Skeletal muscle cell (primary cell): ENCODE results near the gene NPPB.

Experiments used
- DNase-seq: peaks from one replicate; pipeline ENCODE4 v3.0.0-alpha.2; 2010; ENCODE audit warnings: low read depth
- H3K4me3 ChIP-seq: 2 replicates; pipeline ENCODE4 v1.5.1; 2011; ENCODE audit warnings: low read depth, mild to moderate bottlenecking, control low read depth, low read length, moderate library complexity

The NPPB gene

GRCh38 chr1:11837767-11838348, 20.9 kb downstream of the NPPB start:
- H3K4me3 ChIP-seq = no peak overlapping the region

GRCh38 chr1:11836955-11837766, 21.6 kb downstream of the NPPB start:
- DNase-seq = no peak
- no peak overlapping the region for H3K4me3 ChIP-seq

More at GRCh38 chr1:11837767-11838348, 20.9 kb downstream of the NPPB start:
- no peak for DNase-seq

GRCh38 chr1:11835441-11836225, 23.1 kb downstream of the NPPB start:
- no peak for DNase-seq
- H3K4me3 ChIP-seq = no peak overlapping the region

GRCh38 chr1:11833900-11834299, 24.8 kb downstream of the NPPB start:
- DNase-seq = no peak
- no peak overlapping the region for H3K4me3 ChIP-seq

GRCh38 chr1:11833497-11833896, 25.2 kb downstream of the NPPB start:
- H3K4me3 ChIP-seq = no peak overlapping the region

GRCh38 chr1:11831945-11832725, 26.6 kb downstream of the NPPB start:
- no peak overlapping the region for H3K4me3 ChIP-seq
- no peak for DNase-seq

More at GRCh38 chr1:11833497-11833896, 25.2 kb downstream of the NPPB start:
- DNase-seq = no peak

- no peak for DNase-seq
- H3K4me3 ChIP-seq = no peak overlapping the region
Measured at GRCh38 chr1:11828511-11828910, 30.2 kb downstream of the NPPB start.

- no peak overlapping the region for H3K4me3 ChIP-seq
- no peak for DNase-seq
Measured at GRCh38 chr1:11826946-11827345, 31.8 kb downstream of the NPPB start.

- DNase-seq = no peak
- H3K4me3 ChIP-seq = no peak overlapping the region
Measured at GRCh38 chr1:11825131-11825530, 33.6 kb downstream of the NPPB start.

- no peak overlapping the region for H3K4me3 ChIP-seq
Measured at GRCh38 chr1:11823366-11824137, 35.2 kb downstream of the NPPB start.

GRCh38 chr1:11822091-11822490, 36.7 kb downstream of the NPPB start:
- no peak overlapping the region for H3K4me3 ChIP-seq
- no peak for DNase-seq

More at GRCh38 chr1:11823366-11824137, 35.2 kb downstream of the NPPB start:
- no peak for DNase-seq

GRCh38 chr1:11817192-11817591, 41.6 kb downstream of the NPPB start:
- no peak for DNase-seq
- no peak overlapping the region for H3K4me3 ChIP-seq

- DNase-seq = no peak
Measured at GRCh38 chr1:11813021-11813420, 45.7 kb downstream of the NPPB start.

More at GRCh38 chr1:11813021-11813420, 45.7 kb downstream of the NPPB start:
- H3K4me3 ChIP-seq = no peak overlapping the region
